Astrocyte (in vitro differentiated cells and primary cell): ENCODE results near the gene LY6G6D. TPM values are rescaled to one million over a fixed set of nuclear protein-coding genes. Genes with fewer than 3 reads are reported as not detected.
A peak's percentile ranks its signal among the peaks of the same experiment; 100 is the strongest.

Experiments used
- DNase-seq: peaks from one replicate; pipeline ENCODE4 v3.0.0-alpha.2; 2010; ENCODE audit warnings: low read depth
- FAIRE-seq: peaks from 2 replicates; lab custom pipeline; 2011; peaks lifted over from hg19 to GRCh38; lab: Jason Lieb, UNC
- H2AFZ ChIP-seq: 2 replicates; pipeline ENCODE4 v1.6.0; 2012; ENCODE audit warnings: low read depth, low read length, inconsistent platforms
- H3K27ac ChIP-seq: 2 replicates; pipeline ENCODE4 v1.5.1; 2011; ENCODE audit warnings: low read depth, low read length, inconsistent platforms
- H3K27me3 ChIP-seq: 2 replicates; pipeline ENCODE4 v1.6.0; 2011; ENCODE audit warnings: low read length, inconsistent platforms; ENCODE audit not compliant: insufficient read depth
- H3K36me3 ChIP-seq: 2 replicates; pipeline ENCODE4 v1.5.1; 2011; ENCODE audit warnings: low read length, inconsistent platforms; ENCODE audit not compliant: insufficient read depth
- H3K4me1 ChIP-seq: 2 replicates; pipeline ENCODE4 v1.5.1; 2011; ENCODE audit warnings: low read length, inconsistent platforms; ENCODE audit not compliant: insufficient read depth
- H3K4me2 ChIP-seq: 2 replicates; pipeline ENCODE4 v1.6.0; 2012; ENCODE audit warnings: low read length, inconsistent platforms
- H3K4me3 ChIP-seq: 2 replicates; pipeline ENCODE4 v1.5.1; 2011; ENCODE audit warnings: low read depth, mild to moderate bottlenecking, low read length, inconsistent platforms; ENCODE audit not compliant: insufficient read depth
- H3K79me2 ChIP-seq: 2 replicates; pipeline ENCODE4 v1.6.0; 2012; ENCODE audit warnings: mild to moderate bottlenecking, low read length, inconsistent platforms; ENCODE audit not compliant: insufficient read depth
- H3K9ac ChIP-seq: 2 replicates; pipeline ENCODE4 v1.6.0; 2012; ENCODE audit warnings: mild to moderate bottlenecking, low read length, inconsistent platforms
- H3K9me3 ChIP-seq: 2 replicates; pipeline ENCODE4 v1.5.1; 2012; ENCODE audit warnings: low read depth, mild to moderate bottlenecking, low read length, inconsistent platforms; ENCODE audit not compliant: insufficient read depth
- H4K20me1 ChIP-seq: 2 replicates; pipeline ENCODE4 v1.6.0; 2012; ENCODE audit warnings: low read length, inconsistent platforms; ENCODE audit not compliant: insufficient read depth
- H3K27ac Mint-ChIP-seq: one replicate; pipeline ENCODE4 v1.8.0; 2021; ENCODE audit warnings: mild to moderate bottlenecking, mixed read lengths; ENCODE audit not compliant: unreplicated experiment
- H3K27me3 Mint-ChIP-seq: one replicate; pipeline ENCODE4 v1.8.0; 2021; ENCODE audit warnings: low read depth, mixed read lengths; ENCODE audit not compliant: unreplicated experiment
- H3K36me3 Mint-ChIP-seq: one replicate; pipeline ENCODE4 v1.8.0; 2021; ENCODE audit warnings: low read depth, mixed read lengths; ENCODE audit not compliant: unreplicated experiment
- H3K4me1 Mint-ChIP-seq: one replicate; pipeline ENCODE4 v1.8.0; 2021; ENCODE audit warnings: low read depth, mixed read lengths; ENCODE audit not compliant: unreplicated experiment
- H3K4me3 Mint-ChIP-seq: one replicate; pipeline ENCODE4 v1.8.0; 2021; ENCODE audit warnings: mild to moderate bottlenecking, moderate library complexity, mixed read lengths; ENCODE audit not compliant: unreplicated experiment
- H3K9me3 Mint-ChIP-seq: one replicate; pipeline ENCODE4 v1.8.0; 2021; ENCODE audit warnings: mild to moderate bottlenecking, mixed read lengths; ENCODE audit not compliant: unreplicated experiment
- EZH2 ChIP-seq: IDR thresholded peaks from 2 replicates; pipeline ENCODE4 v1.6.1; 2012; ENCODE audit warnings: mild to moderate bottlenecking, low read length, inconsistent platforms; ENCODE audit not compliant: insufficient read depth
- total RNA-seq: library from RNA; stranded (reverse); gene quantifications from 2 replicates; pipeline ENCODE4 v1.2.1, GENCODE V29; 2021
- TF ChIP-seq, protein P1 (sequence below): IDR thresholded peaks from 2 replicates; pipeline ENCODE4 v1.5.1; 2011; ENCODE audit warnings: low read depth, mild to moderate bottlenecking, inconsistent platforms, low read length, moderate library complexity; ENCODE audit not compliant: insufficient read depth

The LY6G6D gene
- total RNA-seq, 1 donor from 2014 or later = not detected

DNA sequence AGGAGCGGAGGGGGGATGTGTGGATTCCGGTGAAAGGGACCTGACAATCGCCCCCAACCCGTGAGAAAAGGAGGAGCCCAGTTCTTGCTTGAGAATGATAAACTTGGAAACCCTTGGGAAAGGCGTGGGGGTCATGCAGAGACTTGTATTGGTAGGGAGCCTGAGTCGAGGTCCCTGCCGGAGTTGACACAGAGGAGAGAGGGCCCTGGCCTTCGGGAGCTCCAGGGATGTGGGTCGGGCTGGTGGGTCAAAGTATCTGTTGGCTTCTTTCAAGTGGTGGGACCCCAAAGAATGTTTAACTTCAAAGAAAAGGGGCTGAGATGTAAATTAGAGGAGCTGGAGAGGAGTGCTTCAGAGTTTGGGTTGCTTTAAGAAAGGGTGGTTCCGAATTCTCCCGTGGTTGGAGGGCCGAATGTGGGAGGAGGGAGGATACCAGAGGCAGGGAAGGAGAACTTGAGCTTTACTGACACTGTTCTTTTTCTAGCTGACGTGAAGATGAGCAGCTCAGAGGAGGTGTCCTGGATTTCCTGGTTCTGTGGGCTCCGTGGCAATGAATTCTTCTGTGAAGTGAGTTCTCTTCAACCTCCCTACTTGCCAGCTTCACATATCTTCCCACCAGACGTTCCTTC is 48.7 kb upstream of the LY6G6D start:
- H3K4me1 Mint-ChIP-seq = peaks cover 30% of the 10 kb centered on the region
- peak overlapping the region; percentile 95 for H3K27ac Mint-ChIP-seq

DNA sequence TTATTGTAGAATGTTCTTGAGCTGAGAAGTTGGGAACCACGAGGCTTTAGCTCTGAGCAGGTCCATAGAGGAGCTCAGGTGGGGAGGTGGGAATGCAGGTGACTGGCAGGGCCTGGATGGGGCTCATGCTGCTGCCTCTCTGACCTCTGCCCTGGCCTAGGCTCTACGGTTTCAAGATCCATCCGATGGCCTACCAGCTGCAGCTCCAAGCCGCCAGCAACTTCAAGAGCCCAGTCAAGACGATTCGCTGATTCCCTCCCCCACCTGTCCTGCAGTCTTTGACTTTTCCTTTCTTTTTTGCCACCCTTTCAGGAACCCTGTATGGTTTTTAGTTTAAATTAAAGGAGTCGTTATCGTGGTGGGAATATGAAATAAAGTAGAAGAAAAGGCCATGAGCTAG is 45.5 kb upstream of the LY6G6D start, which contains the start of gene LY6G5B:
Gene LY6G5B, plus strand, starts transcription at position 301 of the 400 bp plus-strand sequence. CDS start 975 bp downstream, outside the sequence.
- H3K36me3 Mint-ChIP-seq = peaks cover 18% of the 10 kb centered on the region

More for the DNA sequence above, 48.7 kb upstream of the LY6G6D start:
- Histone ChIP-seq H3K9ac (peak overlapping the region; percentile 99), H3K4me1 (peaks cover 24% of the 10 kb centered on the region), H3K4me2 (peak overlapping the region; percentile 98), H3K4me3 (peak overlapping the region; percentile 94), H3K9me3 (no peaks in the 10 kb centered on the region), H2AFZ (peak overlapping the region; percentile 76), H3K79me2 (peaks cover 83% of the 10 kb centered on the region), H3K36me3 (peaks cover 36% of the 10 kb centered on the region), H4K20me1 (peaks cover 39% of the 10 kb centered on the region), H3K27me3 (no peaks in the 10 kb centered on the region), H3K27ac (peak overlapping the region; percentile 84)
- Mint-ChIP-seq H3K27me3 (no peaks in the 10 kb centered on the region), H3K9me3 (no peaks in the 10 kb centered on the region), H3K4me3 (peak overlapping the region; percentile 98), H3K36me3 (peaks cover 14% of the 10 kb centered on the region)
- FAIRE-seq = no peak
- TF ChIP-seq EZH2 = no peak
- TF ChIP-seq, protein P1, sequence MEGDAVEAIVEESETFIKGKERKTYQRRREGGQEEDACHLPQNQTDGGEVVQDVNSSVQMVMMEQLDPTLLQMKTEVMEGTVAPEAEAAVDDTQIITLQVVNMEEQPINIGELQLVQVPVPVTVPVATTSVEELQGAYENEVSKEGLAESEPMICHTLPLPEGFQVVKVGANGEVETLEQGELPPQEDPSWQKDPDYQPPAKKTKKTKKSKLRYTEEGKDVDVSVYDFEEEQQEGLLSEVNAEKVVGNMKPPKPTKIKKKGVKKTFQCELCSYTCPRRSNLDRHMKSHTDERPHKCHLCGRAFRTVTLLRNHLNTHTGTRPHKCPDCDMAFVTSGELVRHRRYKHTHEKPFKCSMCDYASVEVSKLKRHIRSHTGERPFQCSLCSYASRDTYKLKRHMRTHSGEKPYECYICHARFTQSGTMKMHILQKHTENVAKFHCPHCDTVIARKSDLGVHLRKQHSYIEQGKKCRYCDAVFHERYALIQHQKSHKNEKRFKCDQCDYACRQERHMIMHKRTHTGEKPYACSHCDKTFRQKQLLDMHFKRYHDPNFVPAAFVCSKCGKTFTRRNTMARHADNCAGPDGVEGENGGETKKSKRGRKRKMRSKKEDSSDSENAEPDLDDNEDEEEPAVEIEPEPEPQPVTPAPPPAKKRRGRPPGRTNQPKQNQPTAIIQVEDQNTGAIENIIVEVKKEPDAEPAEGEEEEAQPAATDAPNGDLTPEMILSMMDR = no peak
- no peak for DNase-seq

More for the DNA sequence above, 45.5 kb upstream of the LY6G6D start, which contains the start of gene LY6G5B:
- Histone ChIP-seq H3K4me2 (no peak within 1 kb of the TSS), H3K36me3 (peaks cover 45% of the 10 kb centered on the region), H3K79me2 (peaks cover 55% of the 10 kb centered on the region), H4K20me1 (peaks cover 50% of the 10 kb centered on the region), H3K9ac (no peak within 1 kb of the TSS), H3K9me3 (no peaks in the 10 kb centered on the region), H3K27ac (no peak within 1 kb of the TSS), H3K4me3 (no peak within 1 kb of the TSS), H3K4me1 (peaks cover 7% of the 10 kb centered on the region), H2AFZ (no peak within 1 kb of the TSS), H3K27me3 (no peaks in the 10 kb centered on the region)
- Mint-ChIP-seq H3K4me3 (no peak within 1 kb of the TSS), H3K4me1 (peaks cover 15% of the 10 kb centered on the region), H3K9me3 (no peaks in the 10 kb centered on the region), H3K27ac (no peak within 1 kb of the TSS), H3K27me3 (no peaks in the 10 kb centered on the region)
- FAIRE-seq (no peak), DNase-seq (no peak)
- TF ChIP-seq, protein P1 = no peak
- TF ChIP-seq EZH2 = no peak
